Neural crest cell (in vitro differentiated cells): ENCODE measurements around the gene OR56A1. TPM values are rescaled to one million over a fixed set of nuclear protein-coding genes. Genes with fewer than 3 reads are reported as not detected.

Experiments
- DNase-seq: peaks from one replicate; pipeline ENCODE4 v3.0.0; 2021; ENCODE audit warnings: low read depth, mixed read lengths, low spot score
- H3K27ac Mint-ChIP-seq: one replicate; pipeline ENCODE4 v1.8.0; 2021; ENCODE audit warnings: mild to moderate bottlenecking, mixed read lengths; ENCODE audit not compliant: unreplicated experiment
- H3K27me3 Mint-ChIP-seq: 2 replicates; pipeline ENCODE4 v1.8.0; 2021; ENCODE audit warnings: low read depth, mild to moderate bottlenecking, mixed read lengths
- H3K36me3 Mint-ChIP-seq: 2 replicates; pipeline ENCODE4 v1.8.0; 2021; ENCODE audit warnings: low read depth, mild to moderate bottlenecking, mixed read lengths
- H3K4me1 Mint-ChIP-seq: 2 replicates; pipeline ENCODE4 v1.8.0; 2021; ENCODE audit warnings: mixed read lengths
- H3K4me3 Mint-ChIP-seq: one replicate; pipeline ENCODE4 v1.8.0; 2021; ENCODE audit warnings: mild to moderate bottlenecking, mixed read lengths
- H3K9me3 Mint-ChIP-seq: 2 replicates; pipeline ENCODE4 v1.8.0; 2021; ENCODE audit warnings: mixed read lengths
- CTCF ChIP-seq: fragments of 200-600 bp; sonication (generic); conservative IDR thresholded peaks from 2 replicates; pipeline ENCODE4 v1.5.0; 2021; ENCODE audit warnings: antibody characterized with exemption, mild to moderate bottlenecking
- total RNA-seq: library from RNA; stranded (reverse); gene quantifications from 2 replicates; pipeline ENCODE4 v1.2.1, GENCODE V29; 2021

OR56A1 gene
- total RNA-seq, 1 donor from 2014 or later: 0.14 TPM

GRCh38 chr11:6006395-6006794, 24.2 kb downstream of the OR56A1 start:
- no peak for TF ChIP-seq CTCF
- DNase-seq: no peak
- H3K4me1 Mint-ChIP-seq: no peaks in the 10 kb centered on the region
- no peaks in the 10 kb centered on the region for H3K36me3 Mint-ChIP-seq
- H3K27me3 Mint-ChIP-seq: peaks cover 17% of the 10 kb centered on the region
- no peaks in the 10 kb centered on the region for H3K9me3 Mint-ChIP-seq
- no peak overlapping the region for H3K27ac Mint-ChIP-seq
- H3K4me3 Mint-ChIP-seq: no peak overlapping the region

- DNase-seq: no peak
- H3K27me3 Mint-ChIP-seq: peaks cover 14% of the 10 kb centered on the region
- no peaks in the 10 kb centered on the region for H3K36me3 Mint-ChIP-seq
- TF ChIP-seq CTCF: no peak
- peak overlapping the region; percentile 13 for H3K27ac Mint-ChIP-seq
- no peak overlapping the region for H3K4me3 Mint-ChIP-seq
- H3K4me1 Mint-ChIP-seq: no peaks in the 10 kb centered on the region
- no peaks in the 10 kb centered on the region for H3K9me3 Mint-ChIP-seq
These were observed 28.3 kb downstream of the OR56A1 start for GRCh38 chr11:6002202-6002699.

GRCh38 chr11:5994791-5995190, 35.8 kb downstream of the OR56A1 start:
- TF ChIP-seq CTCF: no peak
- Mint-ChIP-seq H3K27me3 (peaks cover 25% of the 10 kb centered on the region), H3K4me1 (no peaks in the 10 kb centered on the region), H3K9me3 (no peaks in the 10 kb centered on the region), H3K36me3 (no peaks in the 10 kb centered on the region), H3K27ac (no peak overlapping the region), H3K4me3 (no peak overlapping the region)
- DNase-seq: no peak

GRCh38 chr11:5992604-5993251, 37.8 kb downstream of the OR56A1 start:
- peak; percentile 68 for TF ChIP-seq CTCF
- DNase-seq: no peak
- H3K36me3 Mint-ChIP-seq: no peaks in the 10 kb centered on the region
- H3K9me3 Mint-ChIP-seq: peaks cover under 1% of the 10 kb centered on the region
- peaks cover 28% of the 10 kb centered on the region for H3K27me3 Mint-ChIP-seq
- no peaks in the 10 kb centered on the region for H3K4me1 Mint-ChIP-seq
- H3K27ac Mint-ChIP-seq: no peak overlapping the region
- H3K4me3 Mint-ChIP-seq: no peak overlapping the region

- Mint-ChIP-seq H3K9me3 (peaks cover 3% of the 10 kb centered on the region), H3K27ac (no peak overlapping the region), H3K27me3 (peaks cover 28% of the 10 kb centered on the region), H3K4me3 (no peak overlapping the region), H3K4me1 (no peaks in the 10 kb centered on the region), H3K36me3 (no peaks in the 10 kb centered on the region)
- no peak for DNase-seq
- no peak for TF ChIP-seq CTCF
These were observed 38.4 kb downstream of the OR56A1 start for GRCh38 chr11:5992150-5992549.
